GM21737 (cell line): ENCODE results near the gene KIFC1.

ENCODE experiments used
- ATAC-seq: cut with Tn5 transposase; IDR thresholded peaks from one replicate; pipeline ENCODE4 v1.9.1; 2021; ENCODE audit warnings: mild to moderate bottlenecking, moderate library complexity; ENCODE audit not compliant: unreplicated experiment

Gene KIFC1

DNA sequence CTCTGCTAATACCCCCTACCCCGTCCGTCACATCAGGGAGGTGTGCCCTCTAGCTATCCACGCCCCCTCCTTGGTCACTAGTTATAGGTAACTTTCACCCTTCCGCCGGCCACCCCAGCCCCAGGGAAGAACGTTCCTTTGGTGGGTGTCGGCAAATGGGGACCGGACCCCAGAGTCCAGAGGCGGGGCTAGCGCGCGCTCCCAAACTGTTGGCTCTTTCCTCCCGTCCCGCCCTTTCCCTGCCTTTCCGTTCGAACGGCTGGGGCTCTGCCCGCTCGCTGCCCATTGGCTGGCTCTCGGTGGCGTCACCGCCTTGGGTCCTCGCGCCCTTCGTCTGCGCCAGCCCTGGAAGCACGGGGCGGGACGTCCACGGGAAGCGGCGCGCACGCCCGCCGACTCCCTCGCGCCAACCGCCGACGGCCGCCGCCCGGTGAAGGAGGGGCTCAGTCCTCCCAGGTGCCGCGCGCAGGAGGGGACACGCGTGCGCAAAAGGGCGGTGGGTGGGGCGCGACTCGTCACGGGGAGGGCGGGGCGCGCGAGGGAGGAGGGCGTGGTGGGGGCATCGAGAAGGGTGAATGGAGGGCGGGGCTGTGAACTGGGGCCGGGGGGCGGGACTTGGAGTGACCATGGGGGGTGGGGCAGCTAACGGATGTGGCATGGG is 18.6 kb downstream of the KIFC1 start:
- peak; percentile 70 for ATAC-seq

DNA sequence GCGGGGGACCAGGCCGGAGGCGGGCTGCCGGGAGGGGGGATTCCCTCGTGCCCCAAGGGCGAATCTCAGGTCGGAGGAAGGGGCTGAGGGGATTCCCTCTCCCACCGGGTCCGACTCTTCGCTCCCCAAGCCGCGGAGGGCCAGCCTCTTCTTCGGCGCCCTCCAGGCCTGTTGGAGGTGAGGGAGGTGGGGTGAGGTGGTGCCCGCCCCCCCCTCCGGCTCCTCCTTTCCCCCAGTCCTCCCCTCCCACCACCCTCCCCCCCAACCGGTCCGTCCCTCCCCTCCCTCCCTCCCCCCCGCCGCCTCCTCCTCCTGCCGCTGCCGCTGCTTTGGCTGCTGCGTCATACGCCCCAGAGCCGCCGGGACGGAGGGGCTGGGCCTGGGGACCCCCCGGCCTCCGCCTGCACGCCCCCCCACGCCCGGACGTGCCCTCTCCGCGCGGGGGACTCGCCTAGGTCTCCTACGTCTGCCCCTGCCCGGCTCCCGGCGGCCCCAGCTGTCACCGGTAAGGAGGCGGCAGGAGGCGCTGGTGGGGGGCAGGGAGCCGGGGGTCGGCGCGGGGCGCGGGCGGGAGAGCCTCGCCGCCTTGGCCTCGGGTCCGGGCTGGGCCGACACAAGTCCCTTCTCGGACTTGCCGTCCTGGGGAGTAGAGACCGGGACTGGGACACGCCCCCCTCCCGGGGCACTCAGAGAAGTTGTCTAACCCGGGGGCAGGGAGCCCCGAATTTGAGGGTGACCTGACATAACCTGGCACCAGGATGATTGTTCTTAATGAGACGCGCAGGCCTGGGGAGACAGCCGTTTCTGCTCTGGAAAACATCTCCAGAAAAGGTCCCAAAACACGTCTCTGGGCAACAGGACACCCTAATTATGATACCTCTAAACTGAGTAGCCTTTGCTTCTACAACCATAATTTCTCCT is 19.3 kb downstream of the KIFC1 start, which contains the start of gene PHF1:
Gene PHF1, plus strand, starts transcription at position 304 of the 921 bp plus-strand sequence. CDS start 1,250 bp downstream, outside the sequence.
- peak; percentile 27 for ATAC-seq

DNA sequence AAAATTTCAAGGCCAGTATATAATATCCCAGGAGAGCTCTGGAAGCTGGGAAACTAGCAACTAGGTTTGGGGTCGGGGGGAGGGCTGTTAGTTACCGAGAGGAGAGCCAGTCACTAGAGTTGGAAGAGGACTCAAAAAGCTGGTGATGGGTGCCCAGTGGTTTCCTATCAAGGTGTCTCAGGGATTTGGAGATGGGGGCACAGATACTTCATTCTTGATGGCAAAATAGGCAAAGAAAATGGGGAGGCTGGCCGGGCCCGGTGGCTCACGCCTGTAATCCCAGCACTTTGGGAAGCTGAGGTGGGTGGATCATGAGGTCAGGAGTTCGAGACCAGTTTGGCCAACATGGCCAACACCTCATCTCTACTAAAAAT is 20.0 kb downstream of the KIFC1 start:
- ATAC-seq, result no peak

- no peak for ATAC-seq
Observed at GRCh38 chr6:33412140-33413009, 20.8 kb downstream of the KIFC1 start.

DNA sequence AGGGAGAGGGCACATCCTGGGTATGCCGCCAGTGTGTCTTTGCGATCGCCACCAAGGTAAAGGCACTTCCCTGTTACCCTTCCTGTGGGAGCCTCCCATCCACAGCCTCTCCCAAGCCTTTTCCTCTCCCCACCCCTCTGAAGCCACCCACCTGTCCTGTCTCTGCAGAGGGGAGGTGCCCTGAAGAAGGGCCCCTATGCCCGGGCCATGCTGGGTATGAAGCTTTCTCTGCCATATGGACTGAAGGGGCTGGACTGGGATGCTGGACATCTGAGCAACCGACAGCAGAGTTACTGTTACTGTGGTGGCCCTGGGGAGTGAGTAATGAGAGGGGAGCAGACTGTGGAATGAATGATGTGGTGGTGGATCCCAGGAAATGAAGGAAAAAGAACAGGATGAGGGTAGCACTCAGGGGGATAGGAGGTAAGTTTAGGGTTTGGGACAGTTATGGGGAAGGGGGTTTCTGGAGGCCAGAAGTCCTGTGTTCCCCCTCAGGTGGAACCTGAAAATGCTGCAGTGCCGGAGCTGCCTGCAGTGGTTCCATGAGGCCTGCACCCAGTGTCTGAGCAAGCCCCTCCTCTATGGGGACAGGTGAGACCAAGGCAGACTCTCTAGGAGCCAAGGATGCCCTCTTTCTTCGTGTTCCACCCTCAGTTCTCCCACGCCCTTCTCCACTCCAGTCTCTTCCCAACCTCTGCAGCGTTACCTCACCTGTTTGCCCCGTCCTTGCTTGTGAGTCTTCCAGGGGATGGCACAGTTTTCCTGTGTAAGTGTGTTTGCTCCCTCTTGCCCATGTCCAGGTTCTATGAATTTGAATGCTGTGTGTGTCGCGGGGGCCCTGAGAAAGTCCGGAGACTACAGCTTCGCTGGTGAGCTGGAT is 21.9 kb downstream of the KIFC1 start:
- no peak for ATAC-seq

- ATAC-seq, result no peak
Observed at GRCh38 chr6:33414592-33415271, 23.1 kb downstream of the KIFC1 start.

DNA sequence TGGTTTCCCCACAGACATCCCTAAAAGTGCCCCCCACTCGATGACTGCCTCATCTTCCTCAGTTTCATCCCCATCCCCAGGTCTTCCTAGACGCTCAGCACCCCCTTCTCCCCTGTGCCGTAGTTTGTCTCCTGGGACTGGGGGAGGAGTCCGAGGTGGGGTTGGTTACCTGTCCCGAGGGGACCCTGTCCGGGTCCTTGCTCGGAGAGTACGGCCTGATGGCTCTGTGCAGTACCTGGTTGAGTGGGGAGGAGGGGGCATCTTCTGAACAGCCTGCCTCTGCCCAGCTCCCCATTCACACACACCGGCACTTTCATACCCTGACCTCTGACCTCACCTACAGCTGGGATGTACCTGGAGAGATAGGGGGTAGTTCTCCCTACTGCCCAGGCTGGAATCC is 24.2 kb downstream of the KIFC1 start:
- ATAC-seq, result no peak

DNA sequence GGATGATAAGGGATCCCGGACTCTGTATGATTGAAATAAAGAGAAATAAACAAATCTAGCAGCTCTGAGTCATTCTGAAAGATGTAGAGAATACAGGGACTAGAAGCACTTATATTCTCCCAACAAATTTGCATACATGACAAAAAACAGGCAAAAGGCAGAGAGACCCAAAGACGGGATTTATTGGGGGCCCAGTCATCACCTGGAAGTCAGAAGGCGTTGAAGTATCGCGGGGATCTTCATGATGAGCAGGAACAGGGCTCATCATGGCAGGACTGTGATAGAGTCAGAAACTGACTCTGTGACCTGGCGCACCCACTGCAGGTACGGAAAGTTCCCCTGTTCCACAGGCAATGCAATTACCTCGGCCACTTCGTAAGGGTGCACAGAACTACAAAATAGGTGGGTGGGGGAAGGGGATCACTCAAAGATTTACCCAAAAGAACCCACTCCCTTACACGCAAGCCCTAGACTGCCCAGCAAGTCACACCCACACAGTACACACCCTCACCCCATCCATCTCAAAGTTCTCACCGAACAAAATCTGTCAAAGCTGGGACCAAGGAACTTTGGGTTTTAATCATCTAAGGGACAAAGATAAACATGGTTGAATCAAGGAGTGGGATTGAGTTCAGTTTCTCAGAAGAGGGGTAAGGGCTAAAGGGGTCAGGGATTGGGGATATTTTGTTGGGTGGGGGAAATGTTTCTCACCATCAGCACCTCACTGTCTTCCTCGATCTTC is 24.9 kb downstream of the KIFC1 start:
- no peak for ATAC-seq

- ATAC-seq, result no peak
Observed at GRCh38 chr6:33417128-33417902, 25.7 kb downstream of the KIFC1 start.

DNA sequence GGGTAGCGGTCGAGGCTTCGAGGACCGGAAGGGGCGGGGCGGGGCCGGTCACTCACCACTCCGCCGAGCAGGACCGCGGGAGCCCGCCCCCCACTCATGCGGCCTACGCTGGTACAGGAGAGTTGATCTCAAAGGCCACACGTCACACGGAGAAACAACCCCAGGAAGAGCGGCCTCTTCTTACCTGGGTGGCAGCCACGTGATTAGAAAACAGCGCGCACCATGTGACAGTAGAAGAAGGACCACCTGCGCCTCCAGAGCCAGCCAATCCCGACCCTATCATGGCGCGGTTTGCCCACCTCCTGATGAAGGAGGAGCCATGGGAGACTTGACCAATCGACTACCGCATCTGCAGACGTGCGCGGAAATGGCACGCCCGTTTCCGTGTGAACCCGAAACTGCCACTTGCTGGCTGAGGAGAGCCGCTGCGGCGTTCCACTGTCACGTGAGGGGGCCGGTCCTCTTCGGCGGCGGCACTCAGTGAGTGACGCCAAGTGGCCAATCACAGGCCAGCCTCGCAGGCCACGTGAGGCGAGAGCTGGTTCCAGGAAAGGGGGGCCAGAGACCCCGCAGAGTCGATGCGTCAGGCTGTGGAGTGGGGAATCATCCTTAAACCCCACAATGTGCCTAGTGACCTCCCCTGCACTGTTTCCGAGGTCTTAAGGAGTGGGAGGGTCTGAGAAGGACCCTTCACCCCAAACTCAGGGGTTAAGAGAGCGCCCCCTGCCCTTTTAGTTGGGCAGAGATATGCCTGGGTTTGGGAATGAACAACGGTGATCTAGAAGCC is 26.5 kb downstream of the KIFC1 start, which contains the start of gene CUTA:
Gene CUTA, minus strand, starts transcription at position 205 of the 787 bp plus-strand sequence. Its CDS starts 107 bp downstream, at position 98.
- peak; percentile 81 for ATAC-seq

DNA sequence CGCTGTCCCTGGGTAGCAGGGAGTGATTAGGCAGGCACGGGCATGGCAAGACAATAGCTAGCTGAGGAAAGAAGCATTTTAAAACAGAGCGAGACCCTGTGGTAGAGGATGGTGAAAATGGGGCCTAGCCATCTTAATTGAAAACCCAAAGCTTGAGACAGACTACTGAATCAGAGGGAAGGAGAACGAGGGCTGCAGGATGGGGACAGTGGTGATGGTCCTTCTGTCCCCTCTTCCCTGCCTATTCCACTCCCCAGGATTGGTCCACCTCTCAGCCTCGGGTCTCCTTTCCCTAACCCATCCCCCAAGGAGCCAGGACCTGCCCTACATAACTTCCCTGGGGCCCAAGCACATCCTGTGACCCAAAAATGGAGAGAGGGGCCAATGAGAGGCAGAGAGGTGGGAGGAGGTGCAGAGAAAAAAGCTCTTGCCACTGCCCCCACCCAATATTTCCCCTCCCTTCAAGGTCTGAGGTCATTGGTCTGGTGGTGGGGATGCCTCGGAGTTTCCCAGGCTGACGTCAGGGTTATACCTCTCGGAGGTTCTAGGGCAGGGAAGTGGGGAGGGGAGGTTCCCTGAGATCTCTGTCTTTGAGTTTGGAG is 27.2 kb downstream of the KIFC1 start:
- no peak for ATAC-seq

DNA sequence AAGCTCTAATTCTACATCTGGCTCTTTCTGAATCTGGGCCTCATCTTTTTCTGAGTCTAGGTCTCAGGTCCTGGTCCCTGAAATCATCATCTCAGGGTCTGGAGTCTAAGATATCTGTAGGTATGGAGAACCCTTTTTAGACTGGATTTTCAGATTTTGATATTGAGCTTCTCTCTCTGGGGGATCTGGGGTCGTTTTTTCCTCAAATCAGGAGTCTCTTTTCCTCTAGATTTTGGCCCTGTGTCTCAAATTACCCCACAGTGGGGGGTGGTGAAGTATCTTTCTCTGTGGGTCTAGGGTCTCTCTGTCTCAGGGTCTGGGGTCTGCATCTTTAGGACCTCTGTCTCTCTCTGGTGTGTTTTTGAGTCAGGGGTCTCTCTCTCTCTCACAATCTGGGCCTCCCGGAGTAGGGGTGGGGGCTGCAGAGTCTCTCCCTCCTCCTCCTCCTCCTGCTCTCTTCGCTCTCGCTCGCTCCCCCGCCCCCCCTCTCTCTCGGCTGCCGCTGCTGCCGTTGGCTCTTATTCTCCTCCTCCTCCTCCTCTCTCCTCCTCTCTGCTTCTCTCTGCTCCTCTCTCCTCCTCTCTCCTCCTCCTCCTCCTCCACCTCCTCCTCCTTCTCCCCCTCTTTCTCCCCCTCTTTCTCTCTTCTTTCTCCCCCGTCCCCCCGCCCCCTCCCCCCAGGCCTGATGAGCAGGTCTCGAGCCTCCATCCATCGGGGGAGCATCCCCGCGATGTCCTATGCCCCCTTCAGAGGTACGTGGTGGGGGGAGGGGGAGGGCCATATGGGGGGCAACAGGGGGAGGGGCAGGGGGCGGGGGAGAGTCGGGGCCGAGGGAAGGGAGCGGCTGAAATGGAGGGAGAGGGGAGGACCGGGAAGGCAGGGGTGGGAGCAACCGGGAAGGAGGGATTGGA is 28.2 kb downstream of the KIFC1 start, which contains the start of gene SYNGAP1:
Gene SYNGAP1, plus strand, starts transcription at position 486 of the 911 bp plus-strand sequence. Its CDS starts 200 bp downstream, at position 686.
- ATAC-seq, result no peak

GRCh38 chr6:33420491-33421343 is 29.1 kb downstream of the KIFC1 start:
- ATAC-seq, result no peak

GRCh38 chr6:33421344-33421643 is 29.7 kb downstream of the KIFC1 start:
- no peak for ATAC-seq

GRCh38 chr6:33423777-33424176 is 32.2 kb downstream of the KIFC1 start:
- no peak for ATAC-seq
